ENCODE results near the gene KRT3.
"Not testable (repeated sequence)": the region's sequence is repeated elsewhere in the genome, so short reads cannot be mapped to it uniquely, and the experiment has no call there.

KRT3 gene

GRCh38 chr12:52777566-52777965 is 18.4 kb downstream of the KRT3 start:
- DNase-seq: no peak

GRCh38 chr12:52776913-52777395 is 19.0 kb downstream of the KRT3 start, which contains the start of gene KRT76:
TSS of gene KRT76 (minus strand) at chr12:52777345. CDS start at chr12:52777291, 54 bp downstream.
- DNase-seq: no peak

GRCh38 chr12:52776435-52776834 is 19.5 kb downstream of the KRT3 start:
- no peak for DNase-seq

- DNase-seq: no peak
Observed at GRCh38 chr12:52774629-52775250, 21.2 kb downstream of the KRT3 start.

GRCh38 chr12:52772772-52773171 is 23.1 kb downstream of the KRT3 start:
- DNase-seq: no peak

GRCh38 chr12:52772188-52772587 is 23.7 kb downstream of the KRT3 start:
- no peak for DNase-seq

- no peak for DNase-seq
Observed at GRCh38 chr12:52771505-52771904, 24.4 kb downstream of the KRT3 start.

GRCh38 chr12:52771088-52771487 is 24.8 kb downstream of the KRT3 start:
- DNase-seq: no peak

- no peak for DNase-seq
Observed at GRCh38 chr12:52769946-52770345, 26.0 kb downstream of the KRT3 start.

- no peak for DNase-seq
Observed at GRCh38 chr12:52769354-52769753, 26.6 kb downstream of the KRT3 start.

- no peak for DNase-seq
Observed at GRCh38 chr12:52768479-52769200, 27.3 kb downstream of the KRT3 start.

GRCh38 chr12:52767427-52767826 is 28.5 kb downstream of the KRT3 start:
- DNase-seq: no peak

GRCh38 chr12:52767020-52767379 is 28.9 kb downstream of the KRT3 start:
- no peak for DNase-seq

GRCh38 chr12:52766351-52767019 is 29.4 kb downstream of the KRT3 start:
- no peak for DNase-seq

GRCh38 chr12:52765702-52766101 is 30.2 kb downstream of the KRT3 start:
- DNase-seq: no peak

GRCh38 chr12:52763991-52764390 is 31.9 kb downstream of the KRT3 start:
- DNase-seq: no peak

GRCh38 chr12:52763036-52763659 is 32.8 kb downstream of the KRT3 start:
- no peak for DNase-seq

GRCh38 chr12:52761802-52762201 is 34.1 kb downstream of the KRT3 start:
- no peak for DNase-seq

GRCh38 chr12:52761218-52761617 is 34.7 kb downstream of the KRT3 start:
- DNase-seq: not testable (repeated sequence)

- DNase-seq: no peak
Observed at GRCh38 chr12:52760623-52761022, 35.3 kb downstream of the KRT3 start.

- DNase-seq: no peak
Observed at GRCh38 chr12:52759695-52760094, 36.2 kb downstream of the KRT3 start.

- DNase-seq: no peak
Observed at GRCh38 chr12:52759218-52759617, 36.7 kb downstream of the KRT3 start.

- no peak for DNase-seq
Observed at GRCh38 chr12:52757449-52758176, 38.3 kb downstream of the KRT3 start.
